Erythroblast (primary cell): Measurements from ENCODE around the gene TMEM273.

Source experiments
- DNase-seq, 2 experiments: peaks; one replicate each; lab custom pipeline; 2025; lab: John Stamatoyannopoulos, UW
- GATA1 ChIP-seq: IDR thresholded peaks from 2 replicates; pipeline ENCODE4 v1.6.1; 2011; ENCODE audit warnings: low read depth, mild to moderate bottlenecking, control low read depth, low read length, moderate library complexity
- POLR2A ChIP-seq: IDR thresholded peaks from 2 replicates; pipeline ENCODE4 v1.6.1; 2011; ENCODE audit warnings: mild to moderate bottlenecking, low read length

TMEM273 gene, protein sequence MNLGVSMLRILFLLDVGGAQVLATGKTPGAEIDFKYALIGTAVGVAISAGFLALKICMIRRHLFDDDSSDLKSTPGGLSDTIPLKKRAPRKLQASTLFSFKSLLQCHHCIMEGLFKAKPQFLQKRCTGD

DNA sequence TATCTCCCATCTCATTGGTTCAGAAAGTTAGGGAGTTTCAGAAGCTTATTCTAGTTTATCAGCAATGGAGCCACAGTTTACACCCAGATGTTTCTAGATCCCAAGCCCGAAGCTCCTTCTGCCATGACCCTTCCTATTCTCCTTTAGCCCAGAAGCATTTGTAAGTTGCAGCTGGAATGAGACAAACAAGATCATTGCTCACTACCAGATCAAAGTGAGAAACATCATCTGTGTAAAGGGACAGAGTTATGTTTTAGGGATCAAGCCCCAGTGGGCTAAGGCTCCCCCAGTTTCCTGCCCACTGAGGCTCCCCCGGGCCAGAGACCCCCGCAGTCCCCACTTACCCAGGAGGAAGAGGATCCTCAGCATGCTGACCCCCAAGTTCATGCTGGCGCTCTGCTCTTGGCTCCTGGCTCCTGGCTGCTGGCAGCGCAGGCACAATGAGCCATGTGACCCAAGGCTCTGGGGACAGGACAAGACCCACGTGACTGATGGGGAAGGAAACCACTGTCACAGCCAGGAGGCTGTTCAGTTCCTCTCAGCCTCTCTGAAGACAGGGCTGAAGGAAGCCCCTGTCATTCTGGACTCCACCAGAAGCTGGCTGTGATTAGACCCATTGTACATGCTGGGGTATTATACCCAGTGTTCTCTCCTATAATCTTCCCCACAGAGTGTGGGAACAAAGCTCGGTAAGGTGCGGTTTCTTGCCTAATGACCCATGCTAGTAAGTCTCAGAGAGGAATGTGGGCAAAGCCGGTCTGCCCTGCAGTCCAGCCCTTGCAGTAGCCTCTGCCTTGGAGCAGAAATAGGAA lies at the start of gene TMEM273:
TMEM273 (minus strand) TSS at position 442 of the 812 bp plus-strand sequence; CDS start at position 387, 55 bp downstream.
- TF ChIP-seq GATA1 (no peak), POLR2A (no peak)
- DNase-seq, result no peak

DNA sequence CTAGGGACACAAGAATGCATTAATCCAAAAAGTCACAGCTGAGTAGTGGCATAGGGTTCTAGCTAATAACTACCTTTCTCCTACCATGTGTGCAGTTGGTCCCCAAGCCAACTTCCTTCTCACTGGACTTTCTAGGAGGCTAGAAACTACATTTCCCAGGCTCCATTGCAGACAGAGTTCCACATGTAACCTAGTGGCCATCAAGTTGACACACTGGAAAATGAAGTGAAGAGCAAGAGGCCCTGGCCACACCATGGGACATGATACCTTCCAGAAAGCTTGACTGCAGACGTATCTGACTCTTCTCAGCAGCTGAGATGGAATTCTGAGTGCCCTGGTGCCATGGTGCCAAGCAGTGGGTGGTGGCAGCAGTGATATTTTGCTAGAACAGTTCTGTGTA lies 49.8 kb upstream of the TMEM273 start:
- TF ChIP-seq GATA1, result no peak
- TF ChIP-seq POLR2A, result no peak
- DNase-seq, result no peak

DNA sequence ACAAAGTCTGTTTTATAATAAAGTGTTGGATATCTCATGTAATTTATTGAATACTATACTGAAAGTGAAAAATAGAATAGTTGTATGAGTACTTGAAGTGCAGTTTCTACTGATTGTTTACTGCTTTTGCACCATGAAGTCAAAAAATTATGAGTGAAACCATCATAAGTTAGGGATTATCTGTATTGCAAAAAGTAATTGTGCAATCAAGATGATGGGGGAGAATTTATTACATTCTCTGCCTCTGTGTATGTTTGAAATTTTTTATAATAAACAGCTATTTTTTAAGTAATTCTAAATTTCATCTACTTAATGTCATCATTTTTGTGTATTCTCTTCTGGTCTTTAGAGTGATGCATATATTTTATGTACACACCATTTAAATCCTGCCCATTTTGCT lies 47.2 kb upstream of the TMEM273 start:
- TF ChIP-seq GATA1 (no peak), POLR2A (no peak)
- DNase-seq, result no peak

DNA sequence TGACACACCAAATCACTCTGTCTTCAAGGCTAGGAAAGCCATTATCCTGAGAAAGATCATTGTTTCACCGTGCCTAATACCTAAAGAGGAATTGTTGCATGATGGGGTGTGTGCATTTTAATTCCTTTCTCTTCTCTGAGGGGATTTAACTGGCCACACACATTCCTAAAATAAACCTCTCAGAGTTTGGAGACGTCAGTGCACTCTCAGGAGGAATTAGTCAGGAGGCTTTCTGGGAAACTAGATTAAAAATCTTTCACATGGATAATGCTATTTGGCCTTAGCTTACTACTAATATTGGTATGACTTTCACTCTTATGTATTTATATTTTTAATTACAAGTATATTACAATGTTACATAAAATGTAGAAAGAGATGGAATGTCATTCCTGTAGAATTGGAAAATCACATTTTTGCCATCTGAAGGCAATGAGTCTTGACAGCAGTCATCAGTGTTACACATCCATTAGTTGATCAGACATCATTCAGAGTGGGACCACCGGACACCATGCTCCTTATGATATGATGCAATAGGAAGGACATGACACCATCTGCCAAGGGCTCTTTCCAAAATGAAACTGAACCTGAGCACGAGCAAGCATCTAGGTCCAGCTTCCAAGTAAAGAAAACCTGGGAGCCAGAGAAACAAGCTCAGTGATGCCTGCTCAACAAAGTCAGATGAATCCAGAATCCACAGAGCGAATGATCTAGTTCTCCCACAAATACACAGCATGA lies 43.1 kb upstream of the TMEM273 start:
- TF ChIP-seq POLR2A (no peak), GATA1 (no peak)
- DNase-seq, result no peak

DNA sequence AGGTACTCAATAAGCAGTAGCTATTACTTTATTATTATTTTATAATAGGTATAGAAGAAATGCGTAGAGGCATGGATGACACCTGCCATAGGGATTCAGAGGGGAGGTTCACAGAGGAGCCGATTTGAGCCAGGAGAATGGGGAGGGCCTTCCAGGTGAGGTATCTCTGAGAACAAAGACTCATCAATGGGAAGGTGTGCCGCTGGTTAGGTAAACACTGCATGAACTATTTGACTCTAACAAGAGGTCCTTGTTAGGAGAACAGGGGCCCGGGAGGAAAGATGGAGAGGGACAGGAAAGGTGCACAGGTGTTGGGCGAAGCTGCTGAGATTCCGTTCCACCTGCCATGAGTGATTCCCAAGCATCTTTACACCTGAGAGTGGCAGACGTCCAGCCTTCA lies 41.8 kb upstream of the TMEM273 start:
- TF ChIP-seq GATA1 (no peak), POLR2A (no peak)
- DNase-seq, result no peak

DNA sequence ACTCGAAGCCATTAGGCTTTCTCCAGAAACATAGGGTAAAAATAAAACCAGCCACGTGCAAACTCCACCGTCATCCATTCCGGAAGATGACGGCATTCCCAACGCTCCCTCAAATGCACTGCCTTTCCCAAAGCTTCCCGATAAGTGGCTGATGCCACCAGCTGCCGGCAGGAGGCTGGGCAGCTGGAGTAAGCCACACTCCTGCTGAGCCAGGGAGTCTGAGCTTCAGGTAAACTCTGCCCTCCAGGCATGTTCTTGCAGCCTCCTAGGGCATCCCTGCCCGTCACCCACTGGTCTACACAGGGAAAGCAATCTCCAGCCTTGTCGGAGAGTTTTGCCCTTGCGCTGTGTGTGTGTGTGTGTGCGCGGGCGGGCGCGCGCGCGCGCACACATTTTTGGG lies 40.5 kb upstream of the TMEM273 start:
- DNase-seq, result no peak
- TF ChIP-seq POLR2A, result no peak
- no peak for TF ChIP-seq GATA1

DNA sequence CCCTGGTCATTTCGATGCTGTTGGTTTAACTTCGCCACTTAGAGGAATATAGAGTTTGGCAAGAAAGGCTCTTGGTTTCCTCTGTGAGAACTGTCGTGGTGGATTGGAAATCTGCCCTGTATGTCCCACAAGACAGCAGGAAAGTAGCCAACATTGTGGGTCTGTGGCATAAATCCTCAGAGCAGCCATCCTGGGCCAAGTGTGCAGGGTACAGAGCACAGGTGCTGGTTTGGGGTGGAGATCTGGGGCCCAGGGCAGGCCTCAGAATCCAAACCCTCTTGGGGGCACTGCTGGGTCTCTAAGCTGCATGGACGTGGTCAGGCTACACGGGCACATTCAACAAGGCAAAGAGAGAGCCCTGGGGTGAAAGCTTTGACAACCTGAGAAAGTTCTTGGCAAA lies 39.2 kb upstream of the TMEM273 start:
- TF ChIP-seq POLR2A (no peak), GATA1 (no peak)
- DNase-seq, result no peak

DNA sequence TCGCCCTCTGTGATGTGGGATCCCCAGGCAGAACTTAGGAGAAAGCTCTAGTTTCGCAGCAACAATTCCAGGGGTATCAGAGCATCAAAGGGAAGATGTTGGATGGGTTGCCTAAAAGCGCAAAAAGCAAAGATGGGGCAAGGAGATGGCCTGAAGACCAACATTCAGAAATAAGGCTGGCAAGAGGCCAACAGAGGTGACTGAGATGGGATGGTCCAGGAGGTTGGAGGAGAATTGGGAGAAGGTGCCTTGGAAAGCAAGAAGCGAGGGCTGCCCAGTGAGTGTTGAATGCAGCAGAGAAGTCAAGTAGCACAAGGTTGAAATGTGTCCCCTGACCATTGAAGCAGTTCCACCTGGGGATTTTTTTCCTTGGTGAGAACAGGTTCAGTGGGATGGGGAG lies 38.4 kb upstream of the TMEM273 start:
- TF ChIP-seq GATA1 (no peak), POLR2A (no peak)
- no peak for DNase-seq

DNA sequence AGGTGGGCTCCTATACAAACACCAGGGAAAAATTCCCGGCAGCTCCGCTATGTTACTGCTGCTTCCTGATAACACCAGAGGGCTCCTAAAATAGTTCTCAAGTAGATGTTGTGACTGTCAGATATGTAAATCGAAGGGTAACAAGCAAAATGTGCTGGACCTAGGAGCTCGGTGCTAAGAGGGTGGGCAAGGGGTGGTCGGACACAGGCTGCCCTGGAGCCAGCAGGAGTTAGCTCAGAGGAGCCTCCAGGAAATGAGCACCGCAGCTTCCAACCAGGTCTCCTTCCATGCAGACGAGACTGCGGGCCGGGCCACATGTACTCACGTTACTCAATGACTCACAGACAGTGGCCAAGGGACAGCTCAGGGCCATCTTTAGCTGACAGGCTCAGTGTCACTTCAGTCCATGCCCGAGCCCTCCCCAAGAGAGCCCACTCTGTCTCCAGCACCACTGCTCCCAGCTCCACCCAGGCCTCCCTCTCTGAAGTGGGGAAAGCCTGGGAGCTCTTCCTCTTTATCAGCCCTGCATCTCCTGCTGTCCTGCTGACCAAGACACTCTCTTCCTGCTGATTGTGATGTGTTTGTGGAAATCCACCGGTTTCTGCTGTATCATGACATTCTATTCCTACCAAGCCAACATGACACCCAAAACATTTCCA lies 37.2 kb upstream of the TMEM273 start:
- DNase-seq, result no peak
- no peak for TF ChIP-seq POLR2A
- no peak for TF ChIP-seq GATA1

DNA sequence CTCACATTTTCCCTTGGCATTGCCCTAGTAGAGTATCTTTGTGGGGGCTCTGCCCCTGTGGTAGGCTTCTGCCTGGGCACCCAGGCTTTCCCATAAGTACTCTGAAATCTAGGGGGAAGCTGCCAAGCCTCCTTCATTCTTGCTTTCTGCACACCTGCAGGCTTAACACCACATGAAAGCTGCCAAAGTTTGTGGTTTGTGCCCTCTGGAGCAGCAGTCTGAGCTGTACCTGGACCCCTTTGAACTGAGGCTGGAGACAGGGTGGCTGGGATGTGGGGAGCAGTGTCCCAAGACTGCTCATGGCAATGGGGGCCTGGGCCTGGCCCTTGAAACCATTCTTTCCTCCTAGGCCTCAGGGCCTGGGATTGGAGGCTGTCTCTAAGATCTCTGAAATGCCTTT lies 35.0 kb upstream of the TMEM273 start:
- no peak for DNase-seq
- TF ChIP-seq GATA1 (no peak), POLR2A (no peak)

DNA sequence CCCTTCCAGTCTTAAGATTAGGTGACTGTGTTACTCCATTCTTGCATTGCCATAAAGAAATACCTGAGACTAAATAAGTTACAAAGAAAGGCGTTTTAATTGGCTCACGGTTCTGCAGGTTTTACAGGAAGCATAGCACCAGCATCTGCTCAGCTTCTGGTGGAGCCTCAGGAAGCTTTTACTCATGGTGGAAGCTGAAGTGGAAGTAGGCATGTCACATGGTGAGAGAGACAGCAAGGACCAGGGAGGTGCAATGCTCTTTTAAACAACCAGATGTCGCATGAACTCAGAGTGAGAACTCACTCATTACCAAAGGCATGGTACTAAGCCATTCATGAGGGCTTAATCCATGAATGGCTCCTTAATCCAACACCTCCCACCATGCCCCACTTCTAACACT lies 34.0 kb upstream of the TMEM273 start:
- DNase-seq, result no peak
- TF ChIP-seq GATA1 (no peak), POLR2A (no peak)

DNA sequence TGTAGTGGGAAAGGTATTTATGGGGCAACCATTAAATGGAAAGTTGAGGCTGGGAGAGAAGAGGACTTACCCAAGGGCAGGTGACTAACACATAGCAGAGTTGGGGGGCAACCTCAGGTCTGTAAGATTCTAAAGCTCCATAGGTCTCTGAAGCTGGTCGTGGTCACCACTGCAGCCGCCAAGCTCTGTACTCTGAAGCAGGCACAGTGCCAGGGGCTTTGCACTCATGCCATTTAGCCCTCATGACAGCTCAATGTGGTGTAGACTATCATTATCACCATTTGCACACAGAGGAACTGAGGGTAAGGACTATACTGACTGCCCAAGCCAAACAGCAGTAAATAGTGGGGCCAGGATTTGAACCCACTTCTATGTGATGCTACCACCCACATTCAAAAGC lies 32.5 kb upstream of the TMEM273 start:
- no peak for DNase-seq
- TF ChIP-seq GATA1 (no peak), POLR2A (no peak)

DNA sequence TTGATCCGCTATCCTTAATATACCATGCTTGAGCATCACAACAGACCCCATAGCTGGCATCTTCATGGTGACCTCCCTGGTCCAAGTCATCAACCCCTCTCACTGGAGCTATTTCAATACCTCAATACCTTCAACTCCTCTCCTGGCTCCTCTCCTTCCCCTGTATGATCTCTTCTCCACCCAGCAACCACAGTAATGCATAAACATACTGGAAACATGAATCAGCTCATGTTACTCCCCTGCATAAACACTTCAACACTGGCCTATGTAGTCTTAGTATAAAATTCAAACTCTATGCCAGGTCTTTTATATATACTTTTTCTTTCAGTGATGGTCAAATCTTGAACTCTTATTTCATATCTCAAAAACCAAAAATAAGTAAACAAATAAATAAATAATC lies 31.8 kb upstream of the TMEM273 start:
- no peak for TF ChIP-seq POLR2A
- TF ChIP-seq GATA1, result no peak
- no peak for DNase-seq

DNA sequence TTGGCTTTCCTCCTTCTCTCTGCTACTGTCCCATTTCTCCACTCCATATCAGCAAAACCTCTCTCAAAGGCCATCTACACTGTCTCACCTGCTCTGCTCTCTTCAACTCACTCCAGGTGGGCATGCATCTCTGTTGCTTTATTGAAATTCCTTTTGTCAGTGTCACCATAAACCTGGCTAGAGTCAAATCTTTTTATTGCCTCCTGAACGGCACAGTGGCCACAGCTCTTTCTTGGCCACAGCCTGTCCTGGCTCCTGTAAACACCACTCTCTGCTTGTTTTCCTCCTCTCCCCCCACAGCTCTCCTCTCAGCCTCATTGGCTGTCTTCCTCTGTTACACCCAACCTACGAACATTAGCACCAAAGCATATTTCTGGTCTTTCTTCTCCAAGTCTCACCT lies 31.1 kb upstream of the TMEM273 start:
- no peak for DNase-seq

More for the DNA sequence above, 31.1 kb upstream of the TMEM273 start:
- no peak for TF ChIP-seq POLR2A
- TF ChIP-seq GATA1, result no peak
